PFSK-1 (cell line): ENCODE data around the gene AUNIP.

Experiments
- FOXP2 ChIP-seq: optimal IDR thresholded peaks from 2 replicates; pipeline ENCODE3; 2011; ENCODE audit warnings: borderline replicate concordance, control low read depth, inconsistent platforms; ENCODE audit not compliant: insufficient read depth; ENCODE audit errors: extremely low read length, extremely low read depth
- POLR2AphosphoS5 ChIP-seq: IDR thresholded peaks from 2 replicates; pipeline ENCODE4 v1.6.1; 2012; ENCODE audit warnings: low read depth, mild to moderate bottlenecking, control low read depth, low read length, moderate library complexity
- SIN3A ChIP-seq: IDR thresholded peaks from 2 replicates; pipeline ENCODE4 v1.6.1; 2012; ENCODE audit warnings: mild to moderate bottlenecking, low read length, moderate library complexity, borderline replicate concordance; ENCODE audit not compliant: insufficient read depth
- TAF1 ChIP-seq: IDR thresholded peaks from 2 replicates; pipeline ENCODE4 v1.6.1; 2012; ENCODE audit warnings: low read length, control low read depth, borderline replicate concordance; ENCODE audit not compliant: insufficient read depth
- TF ChIP-seq, protein P1 (sequence below), 2 experiments: IDR thresholded peaks; 2 replicates each; pipeline versions ENCODE4 v1.6.1 to v1.8.0; 2011 to 2012; ENCODE audit warnings: low read depth in 2 of 2, low read length in 2 of 2, control low read depth in 1 of 2, inconsistent platforms in 1 of 2, mild to moderate bottlenecking in 1 of 2, moderate library complexity in 1 of 2; ENCODE audit not compliant: insufficient read depth in 1 of 2

Gene AUNIP

DNA sequence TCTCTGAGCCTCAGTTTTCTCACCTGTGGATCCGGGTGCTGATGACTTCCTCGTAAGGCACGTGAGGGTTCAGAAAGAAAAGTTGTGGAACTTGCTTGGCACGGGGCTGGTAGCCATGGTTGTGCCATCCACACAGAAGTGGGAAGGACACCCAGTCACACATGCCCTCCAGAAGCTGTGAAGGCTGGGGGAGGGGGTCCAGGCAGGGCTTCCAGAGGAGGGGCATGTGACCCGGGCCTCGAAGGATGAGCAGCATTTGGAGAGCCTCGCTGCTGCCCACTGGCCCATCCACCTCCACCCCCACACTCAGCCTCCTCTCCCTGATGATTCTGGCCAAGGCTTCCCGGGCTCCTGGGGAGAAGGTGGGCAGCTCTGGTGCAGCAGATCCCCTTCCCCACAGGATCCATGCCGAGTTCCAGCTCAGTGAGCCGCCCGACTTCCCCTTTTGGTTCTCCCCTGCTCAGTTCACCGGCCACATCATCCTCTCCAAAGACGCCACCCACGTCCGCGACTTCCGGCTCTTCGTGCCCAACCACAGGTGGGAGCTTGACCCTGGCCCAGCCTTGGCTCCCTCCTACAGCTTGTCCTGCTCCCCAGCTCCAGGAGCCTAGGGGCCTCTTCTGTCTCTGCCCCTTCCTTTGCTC lies 49.9 kb downstream of the AUNIP start:
- TF ChIP-seq POLR2AphosphoS5 (no peak), TAF1 (no peak), FOXP2 (no peak), SIN3A (no peak)
- TF ChIP-seq, protein P1, sequence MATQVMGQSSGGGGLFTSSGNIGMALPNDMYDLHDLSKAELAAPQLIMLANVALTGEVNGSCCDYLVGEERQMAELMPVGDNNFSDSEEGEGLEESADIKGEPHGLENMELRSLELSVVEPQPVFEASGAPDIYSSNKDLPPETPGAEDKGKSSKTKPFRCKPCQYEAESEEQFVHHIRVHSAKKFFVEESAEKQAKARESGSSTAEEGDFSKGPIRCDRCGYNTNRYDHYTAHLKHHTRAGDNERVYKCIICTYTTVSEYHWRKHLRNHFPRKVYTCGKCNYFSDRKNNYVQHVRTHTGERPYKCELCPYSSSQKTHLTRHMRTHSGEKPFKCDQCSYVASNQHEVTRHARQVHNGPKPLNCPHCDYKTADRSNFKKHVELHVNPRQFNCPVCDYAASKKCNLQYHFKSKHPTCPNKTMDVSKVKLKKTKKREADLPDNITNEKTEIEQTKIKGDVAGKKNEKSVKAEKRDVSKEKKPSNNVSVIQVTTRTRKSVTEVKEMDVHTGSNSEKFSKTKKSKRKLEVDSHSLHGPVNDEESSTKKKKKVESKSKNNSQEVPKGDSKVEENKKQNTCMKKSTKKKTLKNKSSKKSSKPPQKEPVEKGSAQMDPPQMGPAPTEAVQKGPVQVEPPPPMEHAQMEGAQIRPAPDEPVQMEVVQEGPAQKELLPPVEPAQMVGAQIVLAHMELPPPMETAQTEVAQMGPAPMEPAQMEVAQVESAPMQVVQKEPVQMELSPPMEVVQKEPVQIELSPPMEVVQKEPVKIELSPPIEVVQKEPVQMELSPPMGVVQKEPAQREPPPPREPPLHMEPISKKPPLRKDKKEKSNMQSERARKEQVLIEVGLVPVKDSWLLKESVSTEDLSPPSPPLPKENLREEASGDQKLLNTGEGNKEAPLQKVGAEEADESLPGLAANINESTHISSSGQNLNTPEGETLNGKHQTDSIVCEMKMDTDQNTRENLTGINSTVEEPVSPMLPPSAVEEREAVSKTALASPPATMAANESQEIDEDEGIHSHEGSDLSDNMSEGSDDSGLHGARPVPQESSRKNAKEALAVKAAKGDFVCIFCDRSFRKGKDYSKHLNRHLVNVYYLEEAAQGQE (IDR thresholded peaks at IDR 0.05; ENCODE audit: insufficient read depth in 1 of 2, low read depth in 2 of 2, low read length in 2 of 2): no peak

DNA sequence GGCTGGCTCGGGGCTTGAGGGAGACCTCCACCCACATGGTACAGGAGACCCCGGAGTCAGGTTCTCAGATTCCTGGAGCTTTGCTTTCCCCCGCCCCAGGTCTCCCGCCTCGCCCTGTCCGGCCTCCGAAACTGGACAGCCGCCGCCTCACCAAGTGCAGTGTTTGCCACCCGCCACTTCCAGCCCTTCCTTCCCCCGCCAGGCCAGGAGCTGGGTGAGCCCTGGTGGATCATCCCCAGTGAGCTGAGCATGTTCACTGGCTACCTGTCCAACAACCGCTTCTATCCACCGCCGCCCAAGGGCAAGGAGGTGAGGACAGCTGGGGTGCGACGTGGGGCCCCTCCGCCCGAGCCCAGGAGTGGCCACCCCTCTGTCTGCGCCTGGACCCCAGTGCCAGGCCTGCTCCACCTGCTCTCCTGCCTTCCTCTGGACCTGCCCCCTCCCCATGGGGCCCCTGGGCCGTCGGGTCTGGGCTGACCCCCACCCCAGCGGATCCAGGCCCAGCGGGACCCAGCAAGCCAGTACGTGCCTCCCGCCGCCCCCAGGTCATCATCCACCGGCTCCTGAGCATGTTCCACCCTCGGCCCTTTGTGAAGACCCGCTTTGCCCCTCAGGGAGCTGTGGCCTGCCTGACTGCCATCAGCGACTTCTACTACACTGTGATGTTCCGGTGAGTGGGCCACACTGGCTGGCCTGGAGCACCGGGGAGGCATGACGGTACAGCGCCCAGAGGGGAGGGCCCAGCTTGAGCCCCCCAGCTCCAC lies 50.6 kb downstream of the AUNIP start:
- no peak for TF ChIP-seq POLR2AphosphoS5
- TF ChIP-seq, protein P1 (IDR thresholded peaks at IDR 0.05; ENCODE audit: insufficient read depth in 1 of 2, low read depth in 2 of 2, low read length in 2 of 2): no peak
- TF ChIP-seq FOXP2: no peak
- no peak for TF ChIP-seq SIN3A
- no peak for TF ChIP-seq TAF1

- TF ChIP-seq POLR2AphosphoS5 (no peak), SIN3A (no peak), FOXP2 (no peak), TAF1 (no peak)
- TF ChIP-seq, protein P1 (IDR thresholded peaks at IDR 0.05; ENCODE audit: insufficient read depth in 1 of 2, low read depth in 2 of 2, low read length in 2 of 2): no peak
These were observed 51.5 kb downstream of the AUNIP start for GRCh38 chr1:25807480-25808390.

DNA sequence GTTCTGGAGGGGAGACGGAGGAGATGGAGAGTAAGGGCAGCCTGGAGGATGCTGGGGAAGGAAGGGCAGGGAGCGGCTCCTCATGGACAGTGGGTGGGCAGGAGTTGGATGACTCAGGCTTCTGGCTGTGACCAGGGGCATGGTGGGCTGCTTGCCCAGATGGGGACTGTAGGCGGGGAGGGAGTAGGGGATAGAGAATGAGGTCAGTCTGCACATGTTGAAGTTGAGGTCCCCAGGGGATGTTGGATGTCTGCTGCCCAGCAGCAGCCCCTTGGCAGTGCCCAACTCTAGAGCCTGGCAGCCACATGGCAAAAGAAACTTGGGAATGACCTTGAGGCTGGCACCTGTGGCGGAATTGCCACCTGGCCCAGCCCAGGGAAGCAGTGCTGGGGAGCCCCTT lies 52.8 kb downstream of the AUNIP start:
- TF ChIP-seq SIN3A: no peak
- TF ChIP-seq, protein P1 (IDR thresholded peaks at IDR 0.05; ENCODE audit: insufficient read depth in 1 of 2, low read depth in 2 of 2, low read length in 2 of 2): no peak
- no peak for TF ChIP-seq POLR2AphosphoS5
- no peak for TF ChIP-seq TAF1
- no peak for TF ChIP-seq FOXP2
